Trophoblast cell (in vitro differentiated cells and primary cell): ENCODE results near the gene PLSCR3.

ENCODE experiments used
- DNase-seq, 2 donors: peaks; one replicate each; pipeline ENCODE4 v3.0.0-alpha.2; 2016
- H2AFZ ChIP-seq: 2 replicates; pipeline ENCODE4 v1.6.1; 2013; ENCODE audit warnings: low read length, moderate library complexity, mild to moderate bottlenecking; ENCODE audit not compliant: insufficient read depth, poor library complexity
- H2AK5ac ChIP-seq: 2 replicates; pipeline ENCODE4 v1.6.1; 2013; ENCODE audit warnings: mild to moderate bottlenecking, low read length
- H2BK120ac ChIP-seq: 2 replicates; pipeline ENCODE4 v1.6.1; 2013; ENCODE audit warnings: low read length, mild to moderate bottlenecking, moderate library complexity; ENCODE audit not compliant: insufficient read depth, poor library complexity
- H2BK12ac ChIP-seq: 2 replicates; pipeline ENCODE4 v1.6.1; 2013; ENCODE audit warnings: mild to moderate bottlenecking, low read length, moderate library complexity
- H2BK5ac ChIP-seq: 2 replicates; pipeline ENCODE4 v1.6.1; 2013; ENCODE audit warnings: low read length, low read depth, moderate library complexity, mild to moderate bottlenecking; ENCODE audit not compliant: poor library complexity
- H3K14ac ChIP-seq: 2 replicates; pipeline ENCODE4 v1.6.1; 2013; ENCODE audit warnings: mild to moderate bottlenecking, low read length
- H3K18ac ChIP-seq: 2 replicates; pipeline ENCODE4 v1.6.1; 2013; ENCODE audit warnings: mild to moderate bottlenecking, low read length
- H3K23ac ChIP-seq: 2 replicates; pipeline ENCODE4 v1.6.1; 2013; ENCODE audit warnings: low read length
- H3K27ac ChIP-seq: 2 replicates; pipeline ENCODE4 v1.5.1; 2013; ENCODE audit warnings: low read depth, mild to moderate bottlenecking, inconsistent platforms, low read length, moderate library complexity
- H3K27me3 ChIP-seq: 2 replicates; pipeline ENCODE4 v1.6.1; 2013; ENCODE audit warnings: inconsistent platforms, mild to moderate bottlenecking, low read length, moderate library complexity; ENCODE audit not compliant: insufficient read depth
- H3K36me3 ChIP-seq, 2 experiments: 1 replicate in 1 of 2; 2 replicates in 1 of 2; pipeline ENCODE4 v1.6.1; 2013; ENCODE audit warnings: low read length in 2 of 2, mild to moderate bottlenecking in 2 of 2, moderate library complexity in 1 of 2; ENCODE audit not compliant: insufficient read depth in 2 of 2, control insufficient read depth in 1 of 2
- H3K4ac ChIP-seq: 2 replicates; pipeline ENCODE4 v1.6.1; 2013; ENCODE audit warnings: low read depth, mild to moderate bottlenecking, low read length, moderate library complexity
- H3K4me1 ChIP-seq, 2 experiments: 1 replicate in 1 of 2; 2 replicates in 1 of 2; pipeline ENCODE4 v1.6.1; 2013; ENCODE audit warnings: low read length in 2 of 2, mild to moderate bottlenecking in 2 of 2, moderate library complexity in 1 of 2; ENCODE audit not compliant: insufficient read depth in 2 of 2, control insufficient read depth in 1 of 2
- H3K4me2 ChIP-seq: 2 replicates; pipeline ENCODE4 v1.6.1; 2013; ENCODE audit warnings: inconsistent platforms, mild to moderate bottlenecking, low read length, moderate library complexity
- H3K4me3 ChIP-seq: 2 replicates; pipeline ENCODE4 v1.5.1; 2013; ENCODE audit warnings: mild to moderate bottlenecking, low read depth, low read length, inconsistent platforms
- H3K79me1 ChIP-seq: one replicate; pipeline ENCODE4 v1.6.1; 2013; ENCODE audit warnings: low read length
- H3K79me2 ChIP-seq: 2 replicates; pipeline ENCODE4 v1.6.1; 2013; ENCODE audit warnings: low read length, mild to moderate bottlenecking; ENCODE audit not compliant: control insufficient read depth, insufficient read depth, poor library complexity
- H3K9ac ChIP-seq: 2 replicates; pipeline ENCODE4 v1.6.1; 2013; ENCODE audit warnings: mild to moderate bottlenecking, low read length
- H3K9me3 ChIP-seq: 2 replicates; pipeline ENCODE4 v1.6.1; 2013; ENCODE audit warnings: low read depth, mild to moderate bottlenecking, control low read depth, inconsistent platforms, low read length; ENCODE audit not compliant: insufficient read depth
- H4K12ac ChIP-seq: 2 replicates; pipeline ENCODE4 v1.6.1; 2013; ENCODE audit warnings: low read depth, mild to moderate bottlenecking, low read length, moderate library complexity
- H4K8ac ChIP-seq: 2 replicates; pipeline ENCODE4 v1.6.1; 2013; ENCODE audit warnings: low read depth, mild to moderate bottlenecking, low read length, moderate library complexity
- H4K91ac ChIP-seq: one replicate; pipeline ENCODE4 v1.6.1; 2013; ENCODE audit warnings: low read depth, mild to moderate bottlenecking, low read length, moderate library complexity
- WGBS: extraction: QIAGEN DNeasy Blood & Tissue Kit; methylation state at CpG from one replicate; pipeline ENCODE4 v1.1.7; 2013; ENCODE audit warnings: missing lambda C conversion rate; ENCODE audit not compliant: insufficient read length, insufficient coverage; ENCODE audit errors: extremely low coverage; 5-methylcytosine and 5-hydroxymethylcytosine counted together

PLSCR3 gene

GRCh38 chr17:7425316-7425715 is 31.0 kb upstream of the PLSCR3 start, which contains the start of gene SPEM2:
TSS of gene SPEM2 (plus strand) at chr17:7425616. CDS start at chr17:7425689, 73 bp downstream.
- H3K9ac ChIP-seq: no peak within 1 kb of the TSS
- H2AFZ ChIP-seq: no peak within 1 kb of the TSS
- no peaks in the 10 kb centered on the region for H3K4me1 ChIP-seq
- no peak within 1 kb of the TSS for H4K12ac ChIP-seq
- no peak within 1 kb of the TSS for H2BK120ac ChIP-seq
- H2AK5ac ChIP-seq: no peak within 1 kb of the TSS
- H3K4ac ChIP-seq: no peak within 1 kb of the TSS
- no peak for DNase-seq
- H3K14ac ChIP-seq: no peak within 1 kb of the TSS
- H3K79me2 ChIP-seq: no peaks in the 10 kb centered on the region
- H3K18ac ChIP-seq: no peak within 1 kb of the TSS
- H2BK5ac ChIP-seq: no peak within 1 kb of the TSS
- H3K79me1 ChIP-seq: no peaks in the 10 kb centered on the region
- peaks cover 4% of the 10 kb centered on the region for H3K9me3 ChIP-seq
- H4K8ac ChIP-seq: no peak within 1 kb of the TSS
- no CpG with 5 or more reads among the region's 7 CpGs for WGBS
- H3K36me3 ChIP-seq: no peaks in the 10 kb centered on the region
- H3K4me2 ChIP-seq: no peak within 1 kb of the TSS
- H2BK12ac ChIP-seq: no peak within 1 kb of the TSS
- H4K91ac ChIP-seq: no peak within 1 kb of the TSS
- H3K27ac ChIP-seq: no peak within 1 kb of the TSS
- H3K27me3 ChIP-seq: no peaks in the 10 kb centered on the region
- H3K4me3 ChIP-seq: no peak within 1 kb of the TSS
- no peak within 1 kb of the TSS for H3K23ac ChIP-seq

GRCh38 chr17:7423679-7424078 is 29.4 kb upstream of the PLSCR3 start:
- H2BK120ac ChIP-seq: no peak overlapping the region
- no peak overlapping the region for H3K18ac ChIP-seq
- H2AK5ac ChIP-seq: no peak overlapping the region
- no peaks in the 10 kb centered on the region for H3K79me1 ChIP-seq
- H3K27me3 ChIP-seq: no peaks in the 10 kb centered on the region
- DNase-seq: no peak
- H4K12ac ChIP-seq: no peak overlapping the region
- H2BK5ac ChIP-seq: no peak overlapping the region
- H3K4me1 ChIP-seq: peaks cover 0 to 2% of the 10 kb centered on the region in 2 experiments
- no CpG with 5 or more reads among the region's 4 CpGs for WGBS
- no peaks in the 10 kb centered on the region for H3K79me2 ChIP-seq
- no peak overlapping the region for H3K9ac ChIP-seq
- H3K4ac ChIP-seq: no peak overlapping the region
- no peak overlapping the region for H4K8ac ChIP-seq
- no peak overlapping the region for H3K4me3 ChIP-seq
- H4K91ac ChIP-seq: no peak overlapping the region
- no peak overlapping the region for H3K4me2 ChIP-seq
- H3K14ac ChIP-seq: no peak overlapping the region
- H3K27ac ChIP-seq: no peak overlapping the region
- H3K23ac ChIP-seq: no peak overlapping the region
- peaks cover 4% of the 10 kb centered on the region for H3K9me3 ChIP-seq
- no peaks in the 10 kb centered on the region for H3K36me3 ChIP-seq
- no peak overlapping the region for H2AFZ ChIP-seq
- H2BK12ac ChIP-seq: no peak overlapping the region

GRCh38 chr17:7421186-7421585 is 26.9 kb upstream of the PLSCR3 start:
- H3K23ac ChIP-seq: no peak overlapping the region
- H4K8ac ChIP-seq: no peak overlapping the region
- no peak overlapping the region for H2AFZ ChIP-seq
- no peak overlapping the region for H2BK12ac ChIP-seq
- H3K4me1 ChIP-seq: peaks cover 0 to 2% of the 10 kb centered on the region in 2 experiments
- peaks cover 4% of the 10 kb centered on the region for H3K9me3 ChIP-seq
- H3K79me2 ChIP-seq: no peaks in the 10 kb centered on the region
- H3K4ac ChIP-seq: no peak overlapping the region
- no peaks in the 10 kb centered on the region for H3K79me1 ChIP-seq
- no peak overlapping the region for H4K12ac ChIP-seq
- H3K18ac ChIP-seq: no peak overlapping the region
- no peak for DNase-seq
- H4K91ac ChIP-seq: no peak overlapping the region
- no peak overlapping the region for H3K4me3 ChIP-seq
- no peak overlapping the region for H3K9ac ChIP-seq
- no peak overlapping the region for H2BK5ac ChIP-seq
- H2AK5ac ChIP-seq: no peak overlapping the region
- H3K27ac ChIP-seq: no peak overlapping the region
- no peaks in the 10 kb centered on the region for H3K27me3 ChIP-seq
- H3K36me3 ChIP-seq: peaks cover 10 to 12% of the 10 kb centered on the region in 2 experiments
- no CpG with 5 or more reads among the region's 16 CpGs for WGBS
- H2BK120ac ChIP-seq: no peak overlapping the region
- no peak overlapping the region for H3K4me2 ChIP-seq
- no peak overlapping the region for H3K14ac ChIP-seq

- H2BK5ac ChIP-seq: no peak within 1 kb of the TSS
- H3K4me1 ChIP-seq: peaks cover 0 to 2% of the 10 kb centered on the region in 2 experiments
- no peak within 1 kb of the TSS for H3K27ac ChIP-seq
- H3K9ac ChIP-seq: no peak within 1 kb of the TSS
- WGBS: no CpG with 5 or more reads among the region's 17 CpGs
- H3K27me3 ChIP-seq: no peaks in the 10 kb centered on the region
- DNase-seq: no peak
- no peak within 1 kb of the TSS for H2AFZ ChIP-seq
- no peak within 1 kb of the TSS for H3K4ac ChIP-seq
- H4K12ac ChIP-seq: no peak within 1 kb of the TSS
- H3K23ac ChIP-seq: no peak within 1 kb of the TSS
- H3K4me3 ChIP-seq: no peak within 1 kb of the TSS
- H2BK120ac ChIP-seq: no peak within 1 kb of the TSS
- no peaks in the 10 kb centered on the region for H3K79me1 ChIP-seq
- H4K91ac ChIP-seq: no peak within 1 kb of the TSS
- no peak within 1 kb of the TSS for H3K4me2 ChIP-seq
- H2AK5ac ChIP-seq: no peak within 1 kb of the TSS
- no peaks in the 10 kb centered on the region for H3K79me2 ChIP-seq
- H4K8ac ChIP-seq: no peak within 1 kb of the TSS
- H3K36me3 ChIP-seq: peaks cover 18 to 21% of the 10 kb centered on the region in 2 experiments
- H3K9me3 ChIP-seq: peaks cover 3% of the 10 kb centered on the region
- no peak within 1 kb of the TSS for H3K18ac ChIP-seq
- no peak within 1 kb of the TSS for H2BK12ac ChIP-seq
- H3K14ac ChIP-seq: no peak within 1 kb of the TSS
These were observed 25.7 kb upstream of the PLSCR3 start, which contains the start of gene SPEM1 for GRCh38 chr17:7419819-7420610. TSS of gene SPEM1 (plus strand) at chr17:7420324. CDS start at chr17:7420385, 61 bp downstream.
